HPDE6-E6E7 (cell line): ENCODE data around the gene APOD.

ENCODE experiments used
- DNase-seq: peaks from one replicate; pipeline ENCODE4 v3.0.0; 2011; ENCODE audit warnings: missing footprints; ENCODE audit errors: extremely low spot score

Gene APOD

GRCh38 chr3:195524171-195524896 is 59.4 kb downstream of the APOD start:
- no peak for DNase-seq

- DNase-seq: no peak
These were observed 61.3 kb downstream of the APOD start for GRCh38 chr3:195522254-195523023.
